Sigmoid colon (tissue), 4 donors: ENCODE data around the gene DHX15.

Experiments used
- CTCF ChIP-seq, 4 experiments: fragments of 450-650 bp in 3 of 4; fragments of 200-600 bp in 1 of 4; IDR thresholded peaks; one replicate each; pipeline ENCODE4 v1.5.1; 2016 to 2019; ENCODE audit warnings: antibody characterized with exemption in 4 of 4, mild to moderate bottlenecking in 3 of 4, moderate library complexity in 2 of 4
- EP300 ChIP-seq, 4 donors: sonication (generic); formaldehyde crosslinking; IDR thresholded peaks; one replicate each; pipeline ENCODE4 v1.6.1; 2017; ENCODE audit warnings: antibody characterized with exemption in 4 of 4
- POLR2A ChIP-seq, 2 donors: fragments of 450-650 bp; IDR thresholded peaks; one replicate each; pipeline ENCODE4 v1.6.1; 2016; ENCODE audit warnings: antibody characterized with exemption in 2 of 2, mild to moderate bottlenecking in 2 of 2, moderate library complexity in 2 of 2
- POLR2AphosphoS5 ChIP-seq, 4 donors: sonication (generic); formaldehyde crosslinking; IDR thresholded peaks; one replicate each; pipeline ENCODE4 v1.6.1; 2017; ENCODE audit warnings: antibody characterized with exemption in 4 of 4

GRCh38 chr4:24477919-24478318 lies 106.4 kb downstream of the DHX15 start:
- TF ChIP-seq CTCF (IDR thresholded peaks at IDR 0.05) (no peak), POLR2A (IDR thresholded peaks at IDR 0.05) (no peak), EP300 (IDR thresholded peaks at IDR 0.05) (no peak), POLR2AphosphoS5 (IDR thresholded peaks at IDR 0.05) (no peak)
